IPS-20b (cell line): ENCODE data around the gene PTPRQ.
"Not testable (repeated sequence)": the region's sequence is repeated elsewhere in the genome, so short reads cannot be mapped to it uniquely, and the experiment has no call there.

Source experiments
- H3K27ac ChIP-seq: one replicate; pipeline ENCODE4 v1.5.1; 2013; ENCODE audit warnings: low read length
- H3K27me3 ChIP-seq: 2 replicates; pipeline ENCODE4 v1.6.1; 2013; ENCODE audit warnings: mild to moderate bottlenecking, low read length, inconsistent platforms; ENCODE audit not compliant: insufficient read depth
- H3K36me3 ChIP-seq: 2 replicates; pipeline ENCODE4 v1.6.1; 2013; ENCODE audit warnings: low read depth, mild to moderate bottlenecking, inconsistent platforms, low read length, moderate library complexity; ENCODE audit not compliant: insufficient read depth
- H3K4me1 ChIP-seq: 2 replicates; pipeline ENCODE4 v1.6.1; 2013; ENCODE audit warnings: mild to moderate bottlenecking, control low read depth, inconsistent platforms, low read length, moderate library complexity; ENCODE audit not compliant: insufficient read depth
- H3K4me3 ChIP-seq: 2 replicates; pipeline ENCODE4 v1.5.1; 2013; ENCODE audit warnings: mild to moderate bottlenecking, low read length, inconsistent platforms
- H3K9ac ChIP-seq: 2 replicates; pipeline ENCODE4 v1.6.1; 2013; ENCODE audit warnings: low read depth, mild to moderate bottlenecking, inconsistent platforms, low read length, moderate library complexity
- H3K9me3 ChIP-seq: 2 replicates; pipeline ENCODE4 v1.6.1; 2013; ENCODE audit warnings: mild to moderate bottlenecking, low read depth, low read length, inconsistent platforms; ENCODE audit not compliant: insufficient read depth

The PTPRQ gene

DNA sequence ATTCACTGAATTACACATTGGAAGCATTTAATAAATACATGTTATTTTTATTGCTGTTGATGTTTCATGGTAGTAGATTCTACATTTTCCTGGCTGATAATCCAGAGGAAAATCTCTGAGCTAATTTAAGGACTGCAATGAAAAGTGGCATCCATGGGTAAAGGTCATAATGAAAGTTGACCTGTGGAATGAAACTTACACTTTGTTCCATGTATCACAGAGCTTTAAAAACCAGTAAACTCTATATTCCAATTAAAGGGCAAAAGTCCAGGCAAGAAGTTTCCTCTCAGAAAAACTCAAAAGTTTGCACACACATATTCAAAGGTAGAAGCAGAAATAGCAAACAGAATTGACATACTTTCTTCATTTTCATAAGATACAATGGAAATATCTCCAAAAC, 218.6 kb downstream of the PTPRQ start:
- no peaks in the 10 kb centered on the region for H3K9me3 ChIP-seq
- no peaks in the 10 kb centered on the region for H3K4me1 ChIP-seq
- no peak overlapping the region for H3K27ac ChIP-seq
- no peak overlapping the region for H3K9ac ChIP-seq
- no peaks in the 10 kb centered on the region for H3K36me3 ChIP-seq
- H3K27me3 ChIP-seq: no peaks in the 10 kb centered on the region
- no peak overlapping the region for H3K4me3 ChIP-seq

- no peak overlapping the region for H3K9ac ChIP-seq
- H3K27me3 ChIP-seq: no peaks in the 10 kb centered on the region
- H3K9me3 ChIP-seq: no peaks in the 10 kb centered on the region
These were observed 226.2 kb downstream of the PTPRQ start for GRCh38 chr12:80670214-80670613.

GRCh38 chr12:80676042-80676636, 232.1 kb downstream of the PTPRQ start:
- not testable (repeated sequence) for H3K27ac ChIP-seq, H3K9ac ChIP-seq, H3K9me3 ChIP-seq, H3K4me3 ChIP-seq, H3K4me1 ChIP-seq, H3K36me3 ChIP-seq, H3K27me3 ChIP-seq

More at GRCh38 chr12:80670214-80670613, 226.2 kb downstream of the PTPRQ start:
- Histone ChIP-seq H3K4me3 (no peak overlapping the region), H3K36me3 (no peaks in the 10 kb centered on the region), H3K4me1 (no peaks in the 10 kb centered on the region), H3K27ac (no peak overlapping the region)

- H3K9me3 ChIP-seq: no peaks in the 10 kb centered on the region
- no peaks in the 10 kb centered on the region for H3K27me3 ChIP-seq
- no peaks in the 10 kb centered on the region for H3K36me3 ChIP-seq
- no peaks in the 10 kb centered on the region for H3K4me1 ChIP-seq
- H3K27ac ChIP-seq: no peak overlapping the region
- H3K4me3 ChIP-seq: no peak overlapping the region
- no peak overlapping the region for H3K9ac ChIP-seq
These were observed 232.8 kb downstream of the PTPRQ start for GRCh38 chr12:80676856-80677255.

GRCh38 chr12:80677994-80678393, 234.0 kb downstream of the PTPRQ start:
- Histone ChIP-seq H3K36me3 (no peaks in the 10 kb centered on the region), H3K4me3 (no peak overlapping the region), H3K4me1 (no peaks in the 10 kb centered on the region; the same call in 1 of the 2 replicates), H3K9ac (no peak overlapping the region), H3K9me3 (no peaks in the 10 kb centered on the region), H3K27me3 (no peaks in the 10 kb centered on the region), H3K27ac (no peak overlapping the region)

- H3K9ac ChIP-seq: no peak overlapping the region
- no peaks in the 10 kb centered on the region for H3K27me3 ChIP-seq
- no peaks in the 10 kb centered on the region for H3K9me3 ChIP-seq
- H3K27ac ChIP-seq: no peak overlapping the region
- H3K36me3 ChIP-seq: no peaks in the 10 kb centered on the region
- no peak overlapping the region for H3K4me3 ChIP-seq
- peaks cover 7% of the 10 kb centered on the region; the same call in 1 of the 2 replicates for H3K4me1 ChIP-seq
These were observed 235.5 kb downstream of the PTPRQ start for GRCh38 chr12:80679346-80680131.

DNA sequence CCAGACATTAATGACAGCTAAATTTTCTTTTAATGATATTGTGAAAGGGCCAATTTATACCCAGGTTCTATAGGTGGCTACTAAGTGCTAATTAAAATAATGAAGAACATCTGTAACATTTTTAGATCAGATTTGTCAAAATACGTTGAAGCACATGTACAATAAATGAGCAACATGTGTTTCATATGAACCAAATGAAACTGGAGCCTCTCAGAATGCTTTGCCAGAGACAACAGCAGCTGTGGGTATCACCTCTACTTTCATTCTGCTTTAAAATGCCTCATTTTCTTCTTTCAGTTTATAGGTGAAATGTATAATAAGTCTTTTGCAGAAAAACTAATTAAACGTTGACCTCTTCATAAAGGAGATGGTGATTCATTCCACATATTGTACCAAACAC, 237.3 kb downstream of the PTPRQ start:
- H3K9me3 ChIP-seq: no peaks in the 10 kb centered on the region
- H3K27ac ChIP-seq: no peak overlapping the region
- H3K4me1 ChIP-seq: peaks cover 9% of the 10 kb centered on the region; the same call in 1 of the 2 replicates
- no peak overlapping the region for H3K9ac ChIP-seq
- no peaks in the 10 kb centered on the region for H3K36me3 ChIP-seq
- H3K27me3 ChIP-seq: no peaks in the 10 kb centered on the region
- no peak overlapping the region for H3K4me3 ChIP-seq

DNA sequence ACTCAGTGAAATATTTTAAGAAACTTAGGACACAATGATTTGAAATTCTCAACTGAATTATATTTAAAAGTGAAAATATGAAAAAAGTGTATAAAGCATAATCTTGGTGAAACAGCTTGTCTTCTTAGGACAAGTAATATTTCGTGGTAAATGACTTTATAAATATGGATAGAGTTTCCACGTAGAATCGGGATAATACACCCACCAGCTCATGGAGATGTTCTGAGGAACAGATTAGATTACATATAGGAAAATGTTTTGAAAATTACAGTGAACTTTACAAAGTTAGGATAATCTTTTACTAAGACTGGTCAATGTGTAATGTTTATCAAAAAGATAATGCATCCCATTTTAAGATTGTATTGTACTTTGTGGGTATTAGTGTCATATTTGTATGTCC, 237.8 kb downstream of the PTPRQ start:
- peaks cover 9% of the 10 kb centered on the region; the same call in 1 of the 2 replicates for H3K4me1 ChIP-seq
- H3K36me3 ChIP-seq: no peaks in the 10 kb centered on the region
- no peaks in the 10 kb centered on the region for H3K9me3 ChIP-seq
- no peak overlapping the region for H3K27ac ChIP-seq
- H3K27me3 ChIP-seq: no peaks in the 10 kb centered on the region
- H3K4me3 ChIP-seq: no peak overlapping the region
- no peak overlapping the region for H3K9ac ChIP-seq

DNA sequence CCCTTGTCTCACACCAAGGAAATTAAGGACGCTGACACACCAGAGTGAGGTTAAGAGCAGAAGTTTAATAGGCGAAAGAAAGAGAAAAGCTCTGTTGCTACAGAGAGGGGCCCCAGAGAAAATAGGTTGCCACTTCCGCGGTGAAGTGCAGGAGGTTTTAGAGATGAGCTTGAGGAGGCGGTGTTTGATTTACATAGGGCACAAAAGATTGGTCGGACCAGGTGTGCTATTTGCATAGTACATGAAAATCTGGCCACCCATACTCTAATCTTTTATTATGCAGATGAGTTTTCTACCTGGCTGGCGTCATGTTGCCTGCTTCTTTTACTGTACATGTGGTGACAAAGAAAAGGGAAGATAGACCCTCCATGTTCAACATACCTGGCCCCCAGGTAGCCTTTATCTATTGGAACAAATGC, 240.1 kb downstream of the PTPRQ start:
- H3K9me3 ChIP-seq: no peaks in the 10 kb centered on the region
- H3K36me3 ChIP-seq: no peaks in the 10 kb centered on the region
- peak overlapping the region; percentile 53 for H3K27ac ChIP-seq
- H3K9ac ChIP-seq: peak overlapping the region; percentile 55; the same call in 1 of the 2 replicates
- peaks cover 9% of the 10 kb centered on the region; the same call in 1 of the 2 replicates for H3K4me1 ChIP-seq
- peak overlapping the region; percentile 26; the same call in 1 of the 2 replicates for H3K4me3 ChIP-seq
- no peaks in the 10 kb centered on the region for H3K27me3 ChIP-seq

- H3K9me3 ChIP-seq: no peaks in the 10 kb centered on the region
- H3K4me3 ChIP-seq: no peak overlapping the region
- no peaks in the 10 kb centered on the region for H3K27me3 ChIP-seq
- H3K36me3 ChIP-seq: no peaks in the 10 kb centered on the region
- no peak overlapping the region for H3K9ac ChIP-seq
- H3K27ac ChIP-seq: no peak overlapping the region
- no peaks in the 10 kb centered on the region for H3K4me1 ChIP-seq
These were observed 246.1 kb downstream of the PTPRQ start for GRCh38 chr12:80690090-80690489.

DNA sequence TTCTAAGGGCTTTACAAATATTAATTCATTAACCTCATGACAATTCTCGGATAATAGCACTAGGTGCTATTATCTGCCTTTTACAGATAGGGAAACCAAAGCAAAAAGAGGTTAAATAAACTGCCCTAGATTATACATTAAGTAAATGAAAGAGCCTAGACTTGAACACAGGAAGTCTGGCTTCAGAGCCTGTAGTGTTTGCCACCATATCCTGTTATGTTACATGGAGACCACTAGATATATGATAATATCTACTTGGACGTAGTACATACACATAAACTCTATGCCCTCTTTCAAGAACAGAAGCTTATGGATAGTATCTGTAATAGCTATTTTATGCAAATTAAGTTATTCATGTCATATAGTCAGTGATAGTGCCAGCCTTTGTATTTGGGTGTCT, 246.5 kb downstream of the PTPRQ start:
- Histone ChIP-seq H3K36me3 (no peaks in the 10 kb centered on the region), H3K4me1 (no peaks in the 10 kb centered on the region)

DNA sequence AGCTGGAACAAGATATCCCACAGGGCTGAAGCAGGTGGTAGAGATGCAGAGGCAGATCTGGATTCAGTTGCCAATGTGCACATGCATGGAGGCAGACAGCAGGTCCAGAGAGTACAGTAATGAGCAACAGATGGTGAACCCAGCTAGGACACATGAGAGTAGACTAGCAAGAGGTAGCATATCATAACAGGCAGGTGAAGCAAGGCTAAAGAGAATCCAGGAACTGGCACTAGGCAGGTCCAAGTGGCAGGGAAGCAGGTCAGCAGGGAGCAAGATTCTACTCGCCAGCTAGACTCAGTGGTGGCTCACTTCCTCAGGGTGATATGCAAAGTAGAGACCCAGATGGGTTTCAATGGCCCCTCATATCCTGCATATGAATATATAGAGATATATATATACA, 248.1 kb downstream of the PTPRQ start:
- Histone ChIP-seq H3K9ac (no peak overlapping the region), H3K36me3 (no peaks in the 10 kb centered on the region), H3K27ac (no peak overlapping the region), H3K27me3 (no peaks in the 10 kb centered on the region), H3K9me3 (no peaks in the 10 kb centered on the region), H3K4me3 (no peak overlapping the region), H3K4me1 (no peaks in the 10 kb centered on the region)

More for the DNA sequence above, 246.5 kb downstream of the PTPRQ start:
- Histone ChIP-seq H3K27ac (no peak overlapping the region), H3K4me3 (no peak overlapping the region), H3K9me3 (no peaks in the 10 kb centered on the region), H3K27me3 (no peaks in the 10 kb centered on the region), H3K9ac (no peak overlapping the region)
